ENCODE measurements around the gene KLK15. TPM values are rescaled to one million over a fixed set of nuclear protein-coding genes. Genes with fewer than 3 reads are reported as not detected.

Gene KLK15
- total and polyA plus RNA-seq, 2 of the 13 experiments (the other 11 are each of a cell fraction or from before 2014, with no cell fraction given): not detected

- intact Hi-C loops (cut with micrococcal nuclease; ENCODE audit: unreplicated experiment) (no loop called here), in situ Hi-C loops (cut with HindIII; ENCODE audit: extremely low pct_ligation_motif_present, low pct_unique_long_range_greater_than_20kb) (loop anchor here (25.0 kb wide), 1 partner anchor 436 kb away; the partner anchor contains the start of gene NAPSA)
- H3K4me3 ChIP-seq (replicated peaks in 1 of 3; ENCODE audit: insufficient read depth in 1 of 3, low read depth in 2 of 3, low read length in 3 of 3): no peak overlapping the region
- peaks cover 26 to 47% of the 10 kb centered on the region in 2 experiments for H3K36me3 ChIP-seq (replicated peaks in 1 of 2; ENCODE audit: control insufficient read depth in 1 of 2, insufficient read depth in 2 of 2, low read length in 2 of 2)
- H3K9ac ChIP-seq (ENCODE audit: insufficient read depth, low read depth, low read length): no peak overlapping the region
- peaks cover 48% of the 10 kb centered on the region for H4K20me1 ChIP-seq (ENCODE audit: insufficient read depth, low read length)
- POLR2A ChIA-PET: no interaction called here
- no peak overlapping the region for H3K4me2 ChIP-seq (ENCODE audit: low read depth, low read length)
- 98% methylated on average over 7 of the region's 18 CpGs for WGBS (ENCODE audit: low lambda C conversion rate)
- ATAC-seq (no peak), FAIRE-seq (no peak), DNase-seq (ENCODE audit: low spot score) (no peak)
- no peak overlapping the region for H2AFZ ChIP-seq (ENCODE audit: low read length)
- BruUV-seq (replicated peaks): no TSS peak
- peaks cover 24% of the 10 kb centered on the region for H3K79me2 ChIP-seq (ENCODE audit: insufficient read depth, low read length)
- H3K27me3 ChIP-seq (ENCODE audit: control insufficient read depth in 1 of 2, insufficient read depth in 2 of 2, low read length in 2 of 2): no peaks in the 10 kb centered on the region
- CTCF ChIA-PET (ENCODE audit: low intra/inter-chr PET ratio, low total read pairs): no interaction called here
- H3K27ac ChIP-seq (ENCODE audit: extremely low read length, insufficient read depth, low read length): no peak overlapping the region
- no peaks in the 10 kb centered on the region for H3K9me3 ChIP-seq (ENCODE audit: low read length)
- peaks cover 32% of the 10 kb centered on the region for H3K4me1 ChIP-seq (ENCODE audit: insufficient read depth, low read length)
- no peak for TF ChIP-seq ZNF292 (CRISPR knock-in tag; IDR thresholded peaks at IDR 0.05; ENCODE audit: borderline replicate concordance, low read depth)
- TF ChIP-seq ZNF281 (CRISPR knock-in tag; IDR thresholded peaks at IDR 0.05; ENCODE audit: borderline replicate concordance): no peak
- no peak for TF ChIP-seq ZNF276 (CRISPR knock-in tag; IDR thresholded peaks at IDR 0.05; ENCODE audit: low read depth)
- no peak for TF ChIP-seq ZFX (CRISPR knock-in tag; IDR thresholded peaks at IDR 0.05; ENCODE audit: low read depth)
- peak; percentile 75 for TF ChIP-seq RBM22 (optimal IDR thresholded peaks at IDR 0.05; ENCODE audit: low read length)
- TF ChIP-seq HNRNPL (IDR thresholded peaks at IDR 0.05; ENCODE audit: low read depth, low read length): 0 out of 2 replicates have a peak, but pooled peaks have one; percentile 56
- peak; percentile 19 to 43; a peak in 3 of 4 replicates for TF ChIP-seq REST (IDR thresholded peaks at IDR 0.05; ENCODE audit: borderline replicate concordance in 1 of 2, low read depth in 1 of 2, low read length in 2 of 2)
- TF ChIP-seq ZC3H13 (CRISPR knock-in tag; IDR thresholded peaks at IDR 0.05): peak; percentile 68; the same call in 1 of the 2 replicates
- no peak for TF ChIP-seq CCDC6 (CRISPR knock-in tag; IDR thresholded peaks at IDR 0.05)
- peak; percentile 13 to 41; a peak in 2 of 4 replicates for TF ChIP-seq POLR2A (IDR thresholded peaks at IDR 0.05; ENCODE audit: insufficient read depth in 1 of 2, low read depth in 2 of 2, low read length in 2 of 2)
- no peak for TF ChIP-seq SRF (IDR thresholded peaks at IDR 0.05; ENCODE audit: low read depth, low read length)
- 0 out of 2 replicates have a peak, but pooled peaks have one; percentile 30 for TF ChIP-seq POLR2AphosphoS5 (IDR thresholded peaks at IDR 0.05; ENCODE audit: low read depth, low read length)
- TF ChIP-seq ZBTB14 (CRISPR knock-in tag; IDR thresholded peaks at IDR 0.05): no peak
Measured at GRCh38 chr19:50797781-50798658, 35.4 kb downstream of the KLK15 start.
